Astrocyte of the cerebellum (primary cell): ENCODE data around the gene PDZD4.

Experiments used
- DNase-seq: peaks from one replicate; pipeline ENCODE4 v3.0.0-alpha.2; 2011; ENCODE audit warnings: low read depth
- H3K4me3 ChIP-seq: 2 replicates; pipeline ENCODE4 v1.5.1; 2011; ENCODE audit warnings: mild to moderate bottlenecking, low read depth, low read length, moderate library complexity
- in situ Hi-C: cut with HindIII; loops from 2 replicates; pipeline ENCODE4 v1.10.0; 2017; ENCODE audit warnings: low sequenced_read_pairs
- TF ChIP-seq, protein P1 (sequence below): IDR thresholded peaks from 2 replicates; pipeline ENCODE4 v1.5.1; 2012; ENCODE audit warnings: low read length, low read depth, moderate library complexity, mild to moderate bottlenecking; ENCODE audit errors: missing control alignments

PDZD4 gene

GRCh38 chrX:153836921-153837320 is 6.6 kb upstream of the PDZD4 start:
- DNase-seq: no peak
- in situ Hi-C loops: no loop called here
- no peak overlapping the region for H3K4me3 ChIP-seq
- TF ChIP-seq, protein P1, sequence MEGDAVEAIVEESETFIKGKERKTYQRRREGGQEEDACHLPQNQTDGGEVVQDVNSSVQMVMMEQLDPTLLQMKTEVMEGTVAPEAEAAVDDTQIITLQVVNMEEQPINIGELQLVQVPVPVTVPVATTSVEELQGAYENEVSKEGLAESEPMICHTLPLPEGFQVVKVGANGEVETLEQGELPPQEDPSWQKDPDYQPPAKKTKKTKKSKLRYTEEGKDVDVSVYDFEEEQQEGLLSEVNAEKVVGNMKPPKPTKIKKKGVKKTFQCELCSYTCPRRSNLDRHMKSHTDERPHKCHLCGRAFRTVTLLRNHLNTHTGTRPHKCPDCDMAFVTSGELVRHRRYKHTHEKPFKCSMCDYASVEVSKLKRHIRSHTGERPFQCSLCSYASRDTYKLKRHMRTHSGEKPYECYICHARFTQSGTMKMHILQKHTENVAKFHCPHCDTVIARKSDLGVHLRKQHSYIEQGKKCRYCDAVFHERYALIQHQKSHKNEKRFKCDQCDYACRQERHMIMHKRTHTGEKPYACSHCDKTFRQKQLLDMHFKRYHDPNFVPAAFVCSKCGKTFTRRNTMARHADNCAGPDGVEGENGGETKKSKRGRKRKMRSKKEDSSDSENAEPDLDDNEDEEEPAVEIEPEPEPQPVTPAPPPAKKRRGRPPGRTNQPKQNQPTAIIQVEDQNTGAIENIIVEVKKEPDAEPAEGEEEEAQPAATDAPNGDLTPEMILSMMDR: no peak

GRCh38 chrX:153832728-153833127 is 2.4 kb upstream of the PDZD4 start:
- in situ Hi-C loops: no loop called here
- DNase-seq: no peak
- TF ChIP-seq, protein P1: no peak

GRCh38 chrX:153831429-153832150 is 1.2 kb upstream of the PDZD4 start:
- TF ChIP-seq, protein P1: no peak
- H3K4me3 ChIP-seq: no peak overlapping the region
- in situ Hi-C loops: no loop called here
- no peak for DNase-seq

More at GRCh38 chrX:153832728-153833127, 2.4 kb upstream of the PDZD4 start:
- H3K4me3 ChIP-seq: no peak overlapping the region

GRCh38 chrX:153830640-153831428 is 490 bp upstream of the PDZD4 start:
- H3K4me3 ChIP-seq: no peak overlapping the region
- TF ChIP-seq, protein P1: no peak
- in situ Hi-C loops: no loop called here
- no peak for DNase-seq

- no peak for DNase-seq
- peak overlapping the region; percentile 7 for H3K4me3 ChIP-seq
- TF ChIP-seq, protein P1: no peak
- in situ Hi-C loops: no loop called here
These were observed 870 bp downstream of the PDZD4 start for GRCh38 chrX:153829549-153829798.

DNA sequence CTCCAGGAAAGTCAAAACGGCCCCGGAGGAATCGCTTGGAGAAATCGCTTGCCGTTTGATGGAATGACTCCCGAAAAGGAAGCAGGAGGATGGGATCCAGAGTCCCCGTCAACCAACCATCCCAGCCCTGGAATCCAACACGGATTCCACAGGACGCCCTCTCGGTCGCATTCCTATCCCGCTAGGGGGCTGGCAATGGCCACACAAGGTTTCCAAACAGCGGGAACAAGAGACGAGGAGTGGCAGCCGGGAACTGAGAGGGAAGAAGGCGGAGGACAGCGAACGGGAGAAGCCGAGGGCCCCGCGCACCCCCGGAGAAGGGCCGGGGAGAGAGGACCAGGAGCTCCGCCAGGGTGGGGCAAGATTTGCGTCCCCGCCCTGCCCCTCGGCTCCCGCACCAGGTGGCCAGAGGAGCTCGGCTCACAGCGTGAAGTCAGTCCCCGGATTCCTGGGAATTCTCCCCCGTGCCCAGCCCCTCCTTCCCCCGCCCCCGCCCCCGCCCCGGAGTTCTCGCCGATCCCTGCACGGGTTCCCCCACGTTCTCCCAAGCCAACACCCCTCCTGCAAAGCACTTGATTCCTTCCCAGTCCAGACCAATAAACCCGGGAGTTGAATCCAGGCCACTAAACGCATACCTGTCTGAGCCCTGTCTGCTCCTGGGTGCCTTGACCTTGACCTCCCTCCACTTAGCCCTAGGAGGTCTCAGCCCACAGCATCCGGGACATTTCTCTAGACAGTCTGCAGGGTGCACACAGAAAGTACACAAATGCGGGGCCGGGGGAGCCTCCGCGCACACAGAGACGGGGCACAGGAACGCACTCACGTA is 1.4 kb downstream of the PDZD4 start:
- TF ChIP-seq, protein P1: no peak
- H3K4me3 ChIP-seq: peak overlapping the region; percentile 15
- in situ Hi-C loops: no loop called here

More for the DNA sequence above, 1.4 kb downstream of the PDZD4 start:
- DNase-seq: no peak
